ENCODE data around the gene AK9. TPM values are rescaled to one million over a fixed set of nuclear protein-coding genes. Genes with fewer than 3 reads are reported as not detected.

The AK9 gene
- total RNA-seq, 1 experiment from 2014 or later: 2.3 TPM

GRCh38 chr6:109623288-109623687, 67.7 kb downstream of the AK9 start:
- Histone ChIP-seq H3K4me3 (ENCODE audit: low read depth in 2 of 2, low read length in 2 of 2) (no peak overlapping the region), H3K36me3 (ENCODE audit: control insufficient read depth, insufficient read depth, low read length) (no peaks in the 10 kb centered on the region), H3K9me3 (ENCODE audit: control insufficient read depth, insufficient read depth, low read depth, low read length) (no peaks in the 10 kb centered on the region), H3K4me1 (ENCODE audit: control insufficient read depth, insufficient read depth, low read length) (no peaks in the 10 kb centered on the region), H3K27me3 (ENCODE audit: control insufficient read depth, insufficient read depth, low read length) (peaks cover 10% of the 10 kb centered on the region), H3K27ac (ENCODE audit: low read length) (no peak overlapping the region)
- ChIA-PET POLR2A (interaction anchor here (0.6 kb wide), 1 partner anchor 19 kb away, joined by 6 read pairs; no protein-coding TSS in a partner anchor), CTCF (no interaction called here)
- in situ Hi-C loops (cut with HindIII; ENCODE audit: low pct_unique_long_range_greater_than_20kb, low sequenced_read_pairs): no loop called here
- ATAC-seq (no peak; the same call in 1 of the 2 replicates), DNase-seq (ENCODE audit: low read depth, low spot score) (no peak)
- intact Hi-C loops (cut with micrococcal nuclease; ENCODE audit: unreplicated experiment): no loop called here
- no TSS peak for BruUV-seq (replicated peaks)
- TF ChIP-seq TCF7L2 (IDR thresholded peaks at IDR 0.05; ENCODE audit: low read depth, low read length) (no peak), POLR2AphosphoS5 (IDR thresholded peaks at IDR 0.05; ENCODE audit: low read depth, low read length) (no peak), SIN3A (IDR thresholded peaks at IDR 0.05; ENCODE audit: borderline replicate concordance, insufficient read depth, low read depth, low read length) (no peak), REST (IDR thresholded peaks at IDR 0.05; ENCODE audit: insufficient read depth in 1 of 2, low read depth in 2 of 2, low read length in 1 of 2) (no peak), CTCF (IDR thresholded peaks at IDR 0.05) (no peak)

GRCh38 chr6:109612268-109612667, 78.7 kb downstream of the AK9 start:
- Histone ChIP-seq H3K4me1 (ENCODE audit: control insufficient read depth, insufficient read depth, low read length) (no peaks in the 10 kb centered on the region), H3K27ac (ENCODE audit: low read length) (no peak overlapping the region), H3K4me3 (ENCODE audit: low read depth in 2 of 2, low read length in 2 of 2) (no peak overlapping the region), H3K27me3 (ENCODE audit: control insufficient read depth, insufficient read depth, low read length) (no peaks in the 10 kb centered on the region; the same call in 1 of the 2 replicates), H3K9me3 (ENCODE audit: control insufficient read depth, insufficient read depth, low read depth, low read length) (no peaks in the 10 kb centered on the region), H3K36me3 (ENCODE audit: control insufficient read depth, insufficient read depth, low read length) (no peaks in the 10 kb centered on the region)
- no TSS peak for BruUV-seq (replicated peaks)
- in situ Hi-C loops (cut with HindIII; ENCODE audit: low pct_unique_long_range_greater_than_20kb, low sequenced_read_pairs): no loop called here
- ChIA-PET POLR2A (no interaction called here), CTCF (no interaction called here)
- TF ChIP-seq TCF7L2 (IDR thresholded peaks at IDR 0.05; ENCODE audit: low read depth, low read length) (no peak), SIN3A (IDR thresholded peaks at IDR 0.05; ENCODE audit: borderline replicate concordance, insufficient read depth, low read depth, low read length) (no peak), POLR2AphosphoS5 (IDR thresholded peaks at IDR 0.05; ENCODE audit: low read depth, low read length) (no peak)
- DNase-seq (ENCODE audit: low read depth, low spot score) (no peak), ATAC-seq (no peak)
- intact Hi-C loops (cut with micrococcal nuclease; ENCODE audit: unreplicated experiment): no loop called here

GRCh38 chr6:109611502-109611901, 79.5 kb downstream of the AK9 start:
- ATAC-seq (no peak), DNase-seq (ENCODE audit: low read depth, low spot score) (no peak)
- H3K27me3 ChIP-seq (ENCODE audit: control insufficient read depth, insufficient read depth, low read length): no peaks in the 10 kb centered on the region; the same call in 1 of the 2 replicates
- intact Hi-C loops (cut with micrococcal nuclease; ENCODE audit: unreplicated experiment) (no loop called here), in situ Hi-C loops (cut with HindIII; ENCODE audit: low pct_unique_long_range_greater_than_20kb, low sequenced_read_pairs) (no loop called here)
- CTCF ChIA-PET: no interaction called here
- BruUV-seq (replicated peaks): no TSS peak
- H3K4me1 ChIP-seq (ENCODE audit: control insufficient read depth, insufficient read depth, low read length): no peaks in the 10 kb centered on the region
- H3K4me3 ChIP-seq (ENCODE audit: low read depth in 2 of 2, low read length in 2 of 2): no peak overlapping the region
- H3K9me3 ChIP-seq (ENCODE audit: control insufficient read depth, insufficient read depth, low read depth, low read length): no peaks in the 10 kb centered on the region
- POLR2A ChIA-PET: no interaction called here
- no peak for TF ChIP-seq TCF7L2 (IDR thresholded peaks at IDR 0.05; ENCODE audit: low read depth, low read length)
- TF ChIP-seq REST (IDR thresholded peaks at IDR 0.05; ENCODE audit: insufficient read depth in 1 of 2, low read depth in 2 of 2, low read length in 1 of 2): no peak
- TF ChIP-seq SIN3A (IDR thresholded peaks at IDR 0.05; ENCODE audit: borderline replicate concordance, insufficient read depth, low read depth, low read length): no peak
- H3K27ac ChIP-seq (ENCODE audit: low read length): no peak overlapping the region
- no peaks in the 10 kb centered on the region for H3K36me3 ChIP-seq (ENCODE audit: control insufficient read depth, insufficient read depth, low read length)
